Breast epithelium (tissue), 4 donors: ENCODE measurements around the gene ALDH1L1. TPM values are rescaled to one million over a fixed set of nuclear protein-coding genes. Genes with fewer than 3 reads are reported as not detected.

Source experiments
- DNase-seq, 2 donors: peaks; one replicate each; pipeline ENCODE4 v3.0.0-alpha.2; 2019; ENCODE audit warnings: low spot score in 2 of 2
- H3K27ac ChIP-seq, 2 donors: fragments of 200-600 bp; sonication (generic) in 1 of 2; one replicate each; pipeline ENCODE4 v1.5.1; 2016 to 2019; ENCODE audit warnings: mild to moderate bottlenecking in 1 of 2
- H3K27me3 ChIP-seq, 2 donors: fragments of 200-600 bp; sonication (generic) in 1 of 2; one replicate each; pipeline versions ENCODE4 v1.5.1 to v1.6.0; 2017 to 2019; ENCODE audit warnings: control low read depth in 1 of 2, mild to moderate bottlenecking in 1 of 2
- H3K36me3 ChIP-seq: fragments of 200-600 bp; one replicate; pipeline ENCODE4 v1.5.1; 2019
- H3K4me1 ChIP-seq, 2 donors: fragments of 200-600 bp; sonication (generic); one replicate each; pipeline ENCODE4 v1.5.1; 2016 to 2019; ENCODE audit warnings: control low read depth in 1 of 2
- H3K4me3 ChIP-seq, 3 donors: fragments of 200-600 bp; sonication (generic); 1 replicate in 2 of 3; 2 replicates in 1 of 3; pipeline ENCODE4 v1.5.1; 2016 to 2019; ENCODE audit warnings: mild to moderate bottlenecking in 3 of 3, moderate library complexity in 2 of 3
- H3K9me3 ChIP-seq, 2 donors: fragments of 200-600 bp; sonication (generic) in 1 of 2; one replicate each; pipeline ENCODE4 v1.5.1; 2016 to 2019; ENCODE audit warnings: control low read depth in 1 of 2
- CTCF ChIP-seq, 3 donors: fragments of 450-650 bp; IDR thresholded peaks; one replicate each; pipeline ENCODE4 v1.5.1; 2016 to 2017; ENCODE audit warnings: antibody characterized with exemption in 3 of 3, mild to moderate bottlenecking in 3 of 3, moderate library complexity in 3 of 3
- POLR2A ChIP-seq: fragments of 450-650 bp; IDR thresholded peaks from one replicate; pipeline ENCODE4 v1.6.1; 2016; ENCODE audit warnings: antibody characterized with exemption, mild to moderate bottlenecking, moderate library complexity
- POLR2AphosphoS5 ChIP-seq, 3 donors: sonication (generic); formaldehyde crosslinking; IDR thresholded peaks; one replicate each; pipeline ENCODE4 v1.6.1; 2017; ENCODE audit warnings: antibody characterized with exemption in 3 of 3
- intact Hi-C: fragments of 100-400 bp; cut with DNase I; formaldehyde crosslinking; loops from one replicate; pipeline ENCODE4 v1.15.1; 2023; ENCODE audit warnings: low total_unique reads
- total RNA-seq, 3 donors: library from RNA; depleted of rRNA; stranded (reverse); fragments of >200 nt; gene quantifications; one replicate each; pipeline ENCODE4 v1.1.0, GENCODE V29; 2016

Gene ALDH1L1
- total RNA-seq, 3 donors from 2014 or later = 10.8 to 88.3 (median 29.0) TPM

GRCh38 chr3:126158912-126159454, 21.4 kb downstream of the ALDH1L1 start:
- intact Hi-C loops = no loop called here
- DNase-seq = no peak
- Histone ChIP-seq H3K36me3 (no peaks in the 10 kb centered on the region), H3K4me3 (no peak overlapping the region), H3K4me1 (no peaks in the 10 kb centered on the region), H3K9me3 (no peaks in the 10 kb centered on the region), H3K27ac (no peak overlapping the region), H3K27me3 (no peaks in the 10 kb centered on the region)
- no peak for TF ChIP-seq CTCF (IDR thresholded peaks at IDR 0.05)
- no peak for TF ChIP-seq POLR2A
- no peak for TF ChIP-seq POLR2AphosphoS5 (IDR thresholded peaks at IDR 0.05)

GRCh38 chr3:126158016-126158911, 22.1 kb downstream of the ALDH1L1 start:
- DNase-seq = no peak
- H3K27me3 ChIP-seq = no peaks in the 10 kb centered on the region
- H3K9me3 ChIP-seq = no peaks in the 10 kb centered on the region
- no peaks in the 10 kb centered on the region for H3K4me1 ChIP-seq
- H3K4me3 ChIP-seq = no peak overlapping the region
- intact Hi-C loops = no loop called here
- H3K36me3 ChIP-seq = no peaks in the 10 kb centered on the region
- no peak overlapping the region for H3K27ac ChIP-seq
- TF ChIP-seq POLR2AphosphoS5 (IDR thresholded peaks at IDR 0.05) = no peak
- no peak for TF ChIP-seq POLR2A
- TF ChIP-seq CTCF (IDR thresholded peaks at IDR 0.05) = no peak

GRCh38 chr3:126157083-126157768, 23.2 kb downstream of the ALDH1L1 start:
- TF ChIP-seq CTCF (IDR thresholded peaks at IDR 0.05) = no peak
- no peak for TF ChIP-seq POLR2AphosphoS5 (IDR thresholded peaks at IDR 0.05)
- no peak for TF ChIP-seq POLR2A
- DNase-seq = no peak
- no peaks in the 10 kb centered on the region for H3K4me1 ChIP-seq
- intact Hi-C loops = no loop called here
- no peaks in the 10 kb centered on the region for H3K9me3 ChIP-seq
- no peak overlapping the region for H3K27ac ChIP-seq
- no peak overlapping the region for H3K4me3 ChIP-seq
- H3K27me3 ChIP-seq = no peaks in the 10 kb centered on the region
- H3K36me3 ChIP-seq = no peaks in the 10 kb centered on the region

- H3K4me3 ChIP-seq = no peak overlapping the region
- no peak overlapping the region for H3K27ac ChIP-seq
- DNase-seq = no peak
- no peak for TF ChIP-seq CTCF (IDR thresholded peaks at IDR 0.05)
- TF ChIP-seq POLR2AphosphoS5 (IDR thresholded peaks at IDR 0.05) = no peak
- no peak for TF ChIP-seq POLR2A
- no peaks in the 10 kb centered on the region for H3K4me1 ChIP-seq
- intact Hi-C loops = no loop called here
- H3K36me3 ChIP-seq = no peaks in the 10 kb centered on the region
- H3K27me3 ChIP-seq = no peaks in the 10 kb centered on the region
- no peaks in the 10 kb centered on the region for H3K9me3 ChIP-seq
These were observed 23.9 kb downstream of the ALDH1L1 start for GRCh38 chr3:126156468-126156867.

- no peaks in the 10 kb centered on the region for H3K36me3 ChIP-seq
- TF ChIP-seq POLR2AphosphoS5 (IDR thresholded peaks at IDR 0.05) = no peak
- TF ChIP-seq POLR2A = no peak
- no peak for TF ChIP-seq CTCF (IDR thresholded peaks at IDR 0.05)
- no peaks in the 10 kb centered on the region for H3K4me1 ChIP-seq
- H3K27ac ChIP-seq = no peak overlapping the region
- intact Hi-C loops = no loop called here
- H3K27me3 ChIP-seq = no peaks in the 10 kb centered on the region
- H3K9me3 ChIP-seq = no peaks in the 10 kb centered on the region
- peak in 1 of 2 donors; percentile 11 for DNase-seq
- H3K4me3 ChIP-seq = no peak overlapping the region
These were observed 24.6 kb downstream of the ALDH1L1 start for GRCh38 chr3:126155819-126156218.
